A549 (cell line): ENCODE data around the gene MOB2. TPM values are rescaled to one million over a fixed set of nuclear protein-coding genes. Genes with fewer than 3 reads are reported as not detected.

Experiments
- ATAC-seq, 2 experiments: fragments of 200-7000 bp in 1 of 2; fragments of >200 bp in 1 of 2; cut with Nextera tagmentation in 1 of 2; cut with Tn5 transposase in 1 of 2; 3 replicates each; pipeline versions ENCODE4 v1.8.0 to v1.9.1; 2018 to 2020; ENCODE audit warnings: mild to moderate bottlenecking in 1 of 2, moderate library complexity in 1 of 2
- CTCF ChIA-PET: fragments of 300-600 bp; sonication (Branson Sonifier 250); formaldehyde crosslinking; extraction: SDS; loops from one replicate; lab custom pipeline; 2021; ENCODE audit warnings: antibody characterized with exemption, inconsistent platforms; lab: Yijun Ruan, JAX
- POLR2A ChIA-PET: fragments of 350-600 bp; formaldehyde crosslinking; extraction: SDS; loops from one replicate; lab custom pipeline; 2021; ENCODE audit warnings: antibody characterized with exemption, inconsistent platforms; lab: Yijun Ruan, JAX
- DNase-seq, 2 experiments: peaks; one replicate each; pipeline versions ENCODE4 v3.0.0 to v3.0.0-alpha.2; 2011 to 2016; ENCODE audit warnings: low read depth in 1 of 2, low spot score in 1 of 2
- FAIRE-seq: peaks from 2 replicates; lab custom pipeline; 2011; peaks lifted over from hg19 to GRCh38; lab: Jason Lieb, UNC
- H3K27ac ChIP-seq, 2 experiments: fragments of >200 bp; sonication (Bioruptor Twin); formaldehyde crosslinking; 3 replicates each; pipeline ENCODE4 v1.5.1; 2016 to 2017
- H3K4me1 ChIP-seq: fragments of >200 bp; sonication (Bioruptor Twin); formaldehyde crosslinking; 3 replicates; pipeline ENCODE4 v1.6.1; 2016
- H3K4me2 ChIP-seq: fragments of >200 bp; sonication (Bioruptor Twin); formaldehyde crosslinking; 3 replicates; pipeline ENCODE4 v1.6.1; 2016
- H3K4me3 ChIP-seq: fragments of >200 bp; sonication (Bioruptor Twin); formaldehyde crosslinking; 3 replicates; pipeline ENCODE4 v1.5.1; 2016
- H3K9me3 ChIP-seq: fragments of >200 bp; sonication (Bioruptor Twin); formaldehyde crosslinking; 3 replicates; pipeline ENCODE4 v1.6.1; 2016
- BHLHE40 ChIP-seq: IDR thresholded peaks from 2 replicates; pipeline ENCODE4 v1.6.1; 2012; ENCODE audit warnings: low read depth, low read length, inconsistent platforms
- CBX8 ChIP-seq: fragments of 200-600 bp; sonication (generic); IDR thresholded peaks from 2 replicates; pipeline ENCODE4 v1.6.1; 2016
- CHD2 ChIP-seq: fragments of 150-350 bp; IDR thresholded peaks from 2 replicates; pipeline ENCODE4 v1.6.1; 2014; ENCODE audit warnings: low read length; ENCODE audit not compliant: partially characterized antibody
- CHD4 ChIP-seq: fragments of 200-600 bp; sonication (generic); IDR thresholded peaks from 2 replicates; pipeline ENCODE4 v1.6.1; 2016; ENCODE audit warnings: antibody characterized with exemption, mild to moderate bottlenecking, borderline replicate concordance
- EP300 ChIP-seq, 2 experiments: fragments of >200 bp; sonication (Bioruptor Twin); formaldehyde crosslinking; IDR thresholded peaks; 2 replicates in 1 of 2; 3 replicates in 1 of 2; pipeline ENCODE4 v1.6.1; 2016 to 2017
- ESRRA ChIP-seq: fragments of 150-350 bp; IDR thresholded peaks from 2 replicates; pipeline ENCODE4 v1.6.1; 2014; ENCODE audit warnings: mild to moderate bottlenecking, low read length, borderline replicate concordance
- FOSL2 ChIP-seq, 2 experiments: fragments of 450-650 bp in 1 of 2; fragments of >200 bp in 1 of 2; sonication (Bioruptor Twin) in 1 of 2; formaldehyde crosslinking; IDR thresholded peaks; 2 replicates each; pipeline versions ENCODE4 v1.5.0 to v1.6.1; 2016 to 2020; ENCODE audit warnings: mild to moderate bottlenecking in 1 of 2, moderate library complexity in 1 of 2
- GATA3 ChIP-seq: IDR thresholded peaks from 2 replicates; pipeline ENCODE4 v1.6.1; 2012; ENCODE audit warnings: borderline replicate concordance
- HEYL ChIP-seq: fragments of 250-450 bp; sonication (Bioruptor Pico); IDR thresholded peaks from 2 replicates; pipeline ENCODE4 v1.8.0; 2021; ENCODE audit warnings: mild to moderate bottlenecking, moderate library complexity
- HOXB13 ChIP-seq: fragments of 250-450 bp; sonication (Bioruptor Pico); IDR thresholded peaks from 2 replicates; pipeline ENCODE4 v1.5.0; 2020; ENCODE audit warnings: low read depth, mild to moderate bottlenecking, moderate library complexity
- JUNB ChIP-seq: fragments of >200 bp; sonication (Bioruptor Twin); formaldehyde crosslinking; IDR thresholded peaks from 2 replicates; pipeline ENCODE4 v1.6.1; 2016
- NFE2L2 ChIP-seq: fragments of 150-350 bp; conservative IDR thresholded peaks from 2 replicates; pipeline ENCODE4 v1.6.1; 2014; ENCODE audit warnings: low read length
- PHF8 ChIP-seq: fragments of 200-600 bp; sonication (generic); IDR thresholded peaks from 2 replicates; pipeline ENCODE4 v1.6.1; 2016; ENCODE audit warnings: low read depth, mild to moderate bottlenecking, antibody characterized with exemption, moderate library complexity, borderline replicate concordance
- POLR2A ChIP-seq: IDR thresholded peaks from 2 replicates; pipeline ENCODE4 v1.6.1; 2012; ENCODE audit warnings: mild to moderate bottlenecking, low read length
- POLR2AphosphoS2 ChIP-seq: conservative IDR thresholded peaks from 2 replicates; pipeline ENCODE4 v1.6.1; 2012; ENCODE audit warnings: low read length, improper control_type of control experiment, inconsistent platforms
- RARB ChIP-seq: fragments of 250-450 bp; sonication (Bioruptor Pico); IDR thresholded peaks from 2 replicates; pipeline ENCODE4 v1.8.0; 2021; ENCODE audit warnings: mild to moderate bottlenecking, moderate library complexity
- SMC3 ChIP-seq: fragments of >200 bp; sonication (Bioruptor Twin); formaldehyde crosslinking; IDR thresholded peaks from 3 replicates; pipeline ENCODE4 v1.6.1; 2018; ENCODE audit warnings: inconsistent platforms
- SREBF2 ChIP-seq: fragments of 450-650 bp; IDR thresholded peaks from 2 replicates; pipeline ENCODE4 v1.6.1; 2014; ENCODE audit warnings: mild to moderate bottlenecking, moderate library complexity
- WGBS: methylation state at CpG from one replicate; pipeline ENCODE4 v1.1.6; 2017; ENCODE audit errors: missing lambda C conversion rate; 5-methylcytosine and 5-hydroxymethylcytosine counted together
- polyA plus RNA-seq, 4 experiments: library from polyadenylated mRNA; depleted of rRNA in 3 of 4; stranded (reverse); fragments of >200 nt; fragmentation: RNase III in 1 of 4; extraction: RNeasy Plus Mini Kit Qiagen cat#74134 plus additional on column Dnase treatment in 1 of 4; gene quantifications; 2 replicates in 3 of 4; 3 replicates in 1 of 4; pipeline ENCODE4 v1.2.3, GENCODE V29; 2011 to 2017
- TF ChIP-seq, protein P1 (sequence below): IDR thresholded peaks from 2 replicates; pipeline ENCODE4 v1.6.1; 2012
- TF ChIP-seq, protein P2 (sequence below): fragments of 250-450 bp; sonication (Bioruptor Pico); IDR thresholded peaks from 2 replicates; pipeline ENCODE4 v1.5.0; 2020; ENCODE audit warnings: low read depth, mild to moderate bottlenecking, moderate library complexity
- TF ChIP-seq, protein P3 (sequence below): fragments of >200 bp; sonication (Bioruptor Twin); formaldehyde crosslinking; IDR thresholded peaks from 3 replicates; pipeline ENCODE4 v1.6.1; 2016
- TF ChIP-seq, protein P4 (sequence below): fragments of >200 bp; sonication (Bioruptor Twin); formaldehyde crosslinking; IDR thresholded peaks from 2 replicates; pipeline ENCODE4 v1.6.1; 2016
- TF ChIP-seq, protein P5 (sequence below): fragments of 150-350 bp; IDR thresholded peaks from 2 replicates; pipeline ENCODE4 v1.6.1; 2014; ENCODE audit warnings: low read depth, mild to moderate bottlenecking, low read length

MOB2 gene
- polyA plus RNA-seq, 2 of the 4 experiments (the other 2 are of a cell fraction), result 25.4 to 38.2 TPM

DNA sequence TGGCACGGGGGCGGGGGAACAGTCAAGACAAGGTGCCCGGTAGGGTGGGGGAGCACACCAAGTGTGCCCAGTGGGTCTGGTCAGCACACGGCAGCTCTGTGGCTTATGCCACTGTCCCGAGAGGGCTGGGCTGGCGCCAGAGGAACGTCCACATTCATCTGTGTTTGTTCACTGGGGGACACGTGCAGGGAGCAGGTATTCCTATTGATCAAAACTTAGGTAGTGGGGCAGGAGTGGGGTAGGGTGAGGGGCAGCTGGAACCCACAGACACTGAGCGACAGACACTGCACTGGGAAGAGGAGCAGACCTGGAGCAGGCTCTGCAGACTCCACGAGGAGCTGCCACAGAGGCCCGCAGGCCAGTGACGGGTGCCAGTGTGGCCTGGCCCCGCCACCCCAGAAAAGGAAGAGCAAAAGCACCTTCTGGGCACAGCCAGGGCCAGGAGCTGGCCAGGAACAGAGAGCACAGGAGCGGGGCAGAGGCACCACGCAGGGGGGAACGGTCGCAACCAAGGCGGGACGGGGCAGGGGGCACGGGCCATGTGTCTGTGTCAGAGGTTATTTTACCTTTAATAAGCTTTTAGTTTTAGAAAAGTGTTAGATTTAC lies 2.1 kb upstream of the MOB2 start:
- ATAC-seq, result no peak
- Histone ChIP-seq H3K4me1 (no peaks in the 10 kb centered on the region), H3K4me3 (no peak overlapping the region), H3K9me3 (no peaks in the 10 kb centered on the region), H3K27ac (no peak overlapping the region), H3K4me2 (no peak overlapping the region)
- CTCF ChIA-PET, result interaction anchor here (0.8 to 2.0 kb wide), 4 partner anchors 9 to 86 kb away, joined by 3 to 6 read pairs (median 3); no protein-coding TSS in a partner anchor
- TF ChIP-seq GATA3, result no peak
- no peak for TF ChIP-seq CHD4
- TF ChIP-seq SMC3, result no peak
- TF ChIP-seq, protein P1, sequence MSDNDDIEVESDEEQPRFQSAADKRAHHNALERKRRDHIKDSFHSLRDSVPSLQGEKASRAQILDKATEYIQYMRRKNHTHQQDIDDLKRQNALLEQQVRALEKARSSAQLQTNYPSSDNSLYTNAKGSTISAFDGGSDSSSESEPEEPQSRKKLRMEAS, result no peak
- TF ChIP-seq BHLHE40, result no peak
- TF ChIP-seq POLR2AphosphoS2, result no peak
- TF ChIP-seq HOXB13 (CRISPR knock-in tag), result no peak
- TF ChIP-seq, protein P2, sequence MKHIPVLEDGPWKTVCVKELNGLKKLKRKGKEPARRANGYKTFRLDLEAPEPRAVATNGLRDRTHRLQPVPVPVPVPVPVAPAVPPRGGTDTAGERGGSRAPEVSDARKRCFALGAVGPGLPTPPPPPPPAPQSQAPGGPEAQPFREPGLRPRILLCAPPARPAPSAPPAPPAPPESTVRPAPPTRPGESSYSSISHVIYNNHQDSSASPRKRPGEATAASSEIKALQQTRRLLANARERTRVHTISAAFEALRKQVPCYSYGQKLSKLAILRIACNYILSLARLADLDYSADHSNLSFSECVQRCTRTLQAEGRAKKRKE (CRISPR knock-in tag), result no peak
- TF ChIP-seq, protein P3, sequence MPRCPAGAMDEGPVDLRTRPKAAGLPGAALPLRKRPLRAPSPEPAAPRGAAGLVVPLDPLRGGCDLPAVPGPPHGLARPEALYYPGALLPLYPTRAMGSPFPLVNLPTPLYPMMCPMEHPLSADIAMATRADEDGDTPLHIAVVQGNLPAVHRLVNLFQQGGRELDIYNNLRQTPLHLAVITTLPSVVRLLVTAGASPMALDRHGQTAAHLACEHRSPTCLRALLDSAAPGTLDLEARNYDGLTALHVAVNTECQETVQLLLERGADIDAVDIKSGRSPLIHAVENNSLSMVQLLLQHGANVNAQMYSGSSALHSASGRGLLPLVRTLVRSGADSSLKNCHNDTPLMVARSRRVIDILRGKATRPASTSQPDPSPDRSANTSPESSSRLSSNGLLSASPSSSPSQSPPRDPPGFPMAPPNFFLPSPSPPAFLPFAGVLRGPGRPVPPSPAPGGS, result no peak
- no peak for TF ChIP-seq ESRRA
- TF ChIP-seq CHD2, result no peak
- no peak for TF ChIP-seq NFE2L2
- TF ChIP-seq CBX8, result no peak
- TF ChIP-seq RARB, result no peak
- TF ChIP-seq, protein P4, sequence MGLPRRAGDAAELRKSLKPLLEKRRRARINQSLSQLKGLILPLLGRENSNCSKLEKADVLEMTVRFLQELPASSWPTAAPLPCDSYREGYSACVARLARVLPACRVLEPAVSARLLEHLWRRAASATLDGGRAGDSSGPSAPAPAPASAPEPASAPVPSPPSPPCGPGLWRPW, result no peak
- TF ChIP-seq EP300 (IDR thresholded peaks at IDR 0.05), result no peak
- no peak for TF ChIP-seq FOSL2 (IDR thresholded peaks at IDR 0.05)
- no peak for TF ChIP-seq FOSL2 (CRISPR knock-in tag; IDR thresholded peaks at IDR 0.05)
- no peak for TF ChIP-seq JUNB
- TF ChIP-seq SREBF2, result no peak
- TF ChIP-seq, protein P5, sequence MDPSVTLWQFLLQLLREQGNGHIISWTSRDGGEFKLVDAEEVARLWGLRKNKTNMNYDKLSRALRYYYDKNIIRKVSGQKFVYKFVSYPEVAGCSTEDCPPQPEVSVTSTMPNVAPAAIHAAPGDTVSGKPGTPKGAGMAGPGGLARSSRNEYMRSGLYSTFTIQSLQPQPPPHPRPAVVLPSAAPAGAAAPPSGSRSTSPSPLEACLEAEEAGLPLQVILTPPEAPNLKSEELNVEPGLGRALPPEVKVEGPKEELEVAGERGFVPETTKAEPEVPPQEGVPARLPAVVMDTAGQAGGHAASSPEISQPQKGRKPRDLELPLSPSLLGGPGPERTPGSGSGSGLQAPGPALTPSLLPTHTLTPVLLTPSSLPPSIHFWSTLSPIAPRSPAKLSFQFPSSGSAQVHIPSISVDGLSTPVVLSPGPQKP, result no peak
- no peak for FAIRE-seq
- 84% methylated on average over 15 of the region's 20 CpGs for WGBS
- POLR2A ChIA-PET, result no interaction called here
- no peak for DNase-seq

DNA sequence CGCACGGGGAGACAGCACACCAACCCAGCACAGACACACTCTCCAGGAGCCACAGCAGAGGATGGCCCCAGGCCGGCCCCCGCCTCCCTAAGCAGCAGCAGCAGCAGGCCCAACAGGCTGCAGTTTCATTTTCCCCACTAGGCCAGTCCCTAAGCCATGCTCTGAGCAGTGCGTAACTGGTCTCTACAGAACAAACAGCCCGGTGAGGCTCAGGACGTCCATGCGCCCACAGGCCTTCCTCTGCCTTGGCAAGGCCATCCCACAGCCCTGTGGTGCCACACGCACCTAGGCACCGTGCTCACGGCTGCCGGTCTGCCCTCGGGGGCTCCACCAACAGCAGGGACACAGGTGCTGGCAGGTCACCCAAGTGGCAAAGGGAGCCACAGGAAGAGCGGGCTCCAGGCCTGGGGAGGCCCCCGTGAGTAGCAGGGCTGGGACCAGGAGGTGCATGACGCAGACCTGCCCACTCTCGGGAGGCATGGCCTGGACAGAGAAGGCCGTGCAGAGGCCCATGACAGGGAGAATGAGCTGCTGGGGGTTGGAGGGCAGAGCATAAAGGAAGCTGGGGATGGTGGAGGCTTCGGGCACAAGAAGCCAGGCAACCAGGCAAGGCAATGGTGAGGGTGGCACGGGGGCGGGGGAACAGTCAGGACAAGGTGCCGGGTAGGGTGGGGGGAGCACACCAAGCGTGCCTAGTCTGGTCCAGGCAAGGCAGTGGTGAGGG lies 1.4 kb upstream of the MOB2 start:
- Histone ChIP-seq H3K4me2 (no peak overlapping the region), H3K9me3 (no peaks in the 10 kb centered on the region), H3K27ac (no peak overlapping the region), H3K4me3 (no peak overlapping the region), H3K4me1 (no peaks in the 10 kb centered on the region)
- no peak for TF ChIP-seq POLR2A
- no peak for TF ChIP-seq CBX8
- TF ChIP-seq HEYL (CRISPR knock-in tag), result no peak
- TF ChIP-seq PHF8, result no peak
- WGBS, result 94% methylated on average over 19 of the region's 23 CpGs
- peak in 1 of 2 experiments; percentile 39; a peak in 3 of 6 replicates for ATAC-seq
- ChIA-PET CTCF (interaction anchor here (2.0 kb wide), 1 partner anchor 27 kb away, joined by 6 read pairs; no protein-coding TSS in a partner anchor), POLR2A (no interaction called here)
- no peak for DNase-seq
- no peak for FAIRE-seq
